HUDEP-2 (cell line): ENCODE data around the gene TSHR.

Experiments used
- DNase-seq, 76 experiments: peaks; one replicate each; lab custom pipeline; 2025; ENCODE audit not compliant: unreplicated experiment in 76 of 76; lab: John Stamatoyannopoulos, UW

TSHR gene

DNA sequence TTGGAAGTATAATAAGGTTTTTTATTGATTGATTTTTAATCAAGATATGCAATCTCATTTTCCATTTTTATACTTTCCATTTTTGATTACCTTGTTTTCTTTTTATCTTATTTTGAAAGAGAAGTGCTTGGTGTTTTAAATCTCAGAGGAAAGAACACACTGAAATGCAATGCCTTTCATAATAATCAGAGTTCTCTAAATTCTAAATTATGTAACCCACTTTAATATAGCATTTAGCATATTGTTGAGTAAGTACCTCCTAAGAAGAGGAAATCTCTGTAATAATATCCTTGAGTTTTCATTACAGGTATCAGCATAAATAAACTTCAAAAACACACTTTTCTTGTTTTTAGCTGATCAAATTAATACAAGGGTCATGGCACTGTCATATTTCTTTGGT is 168.4 kb downstream of the TSHR start:
- no peak for DNase-seq

DNA sequence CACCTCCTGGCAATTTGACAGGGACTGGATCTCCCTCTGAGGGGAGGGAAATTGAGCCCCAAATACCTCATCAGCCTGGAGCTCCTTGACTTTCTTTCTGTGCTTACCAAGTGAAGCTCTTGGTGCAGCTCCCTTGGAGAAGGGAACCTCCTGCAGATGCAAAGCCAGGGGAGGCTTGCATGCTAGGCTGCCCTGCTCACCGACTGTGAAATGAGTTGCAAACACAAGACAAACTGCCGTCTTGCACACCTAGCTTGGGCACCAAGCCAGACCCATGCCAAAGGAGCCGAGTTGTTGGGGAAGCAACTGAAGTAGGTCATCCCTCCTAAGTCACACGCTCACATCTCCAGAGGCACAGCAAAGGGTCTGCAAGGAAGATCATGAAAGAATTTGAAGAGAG is 170.1 kb downstream of the TSHR start:
- no peak for DNase-seq

DNA sequence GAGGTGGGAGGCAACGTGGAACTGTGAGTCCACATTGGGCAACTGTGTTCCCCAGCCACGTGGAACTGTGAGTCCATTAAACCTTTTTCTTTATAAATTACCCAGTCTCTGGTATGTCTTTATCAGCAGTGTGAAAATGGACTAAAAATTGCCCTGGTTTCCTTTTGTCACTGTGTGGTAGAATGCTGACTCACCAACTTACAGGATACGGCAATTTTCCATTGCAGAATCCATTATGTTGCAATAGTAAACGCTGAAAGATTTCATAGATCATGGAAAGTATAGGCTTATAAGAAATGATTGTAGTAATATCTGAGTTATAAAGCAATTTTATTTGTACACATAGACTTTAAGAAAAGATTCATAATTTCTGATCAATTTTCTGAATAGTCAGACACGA is 172.4 kb downstream of the TSHR start:
- DNase-seq: no peak

DNA sequence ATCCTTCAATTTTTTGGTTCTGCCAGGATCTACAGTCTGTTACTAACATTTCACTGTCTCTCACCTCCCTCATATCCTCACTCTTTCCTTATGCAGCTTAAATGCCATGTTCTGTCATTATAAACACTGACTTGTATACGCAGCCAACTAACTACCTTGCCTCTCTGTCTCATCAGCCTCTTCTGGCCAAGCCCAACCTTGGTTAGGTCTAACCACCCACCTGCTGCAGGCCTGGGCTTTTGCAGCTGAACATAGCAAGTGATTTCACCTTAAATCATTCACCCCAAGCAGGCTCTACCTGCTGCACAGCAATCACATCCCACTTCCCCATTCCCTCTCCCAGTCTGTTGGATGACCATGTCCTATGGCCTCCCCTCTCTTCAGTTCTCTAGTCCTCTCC is 173.8 kb downstream of the TSHR start:
- no peak for DNase-seq

DNA sequence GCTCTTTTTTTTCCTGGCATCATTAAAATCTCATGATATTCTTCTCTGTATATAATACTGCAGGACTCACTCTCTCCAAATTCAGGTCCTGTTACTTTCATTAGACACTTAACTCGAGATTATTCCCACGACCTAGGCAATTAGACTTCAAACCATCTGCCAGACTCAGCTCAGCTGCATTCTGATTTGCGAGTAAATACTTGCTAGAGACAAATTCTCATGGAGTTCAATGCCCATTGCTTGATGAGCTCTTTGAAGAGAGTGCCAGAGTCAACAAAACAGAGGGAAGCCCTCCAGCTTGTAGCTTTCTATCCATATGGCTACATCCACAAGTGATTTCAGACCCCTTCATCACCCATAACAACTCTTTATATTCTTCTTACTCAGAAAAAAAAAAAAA is 177.0 kb downstream of the TSHR start:
- DNase-seq: no peak

DNA sequence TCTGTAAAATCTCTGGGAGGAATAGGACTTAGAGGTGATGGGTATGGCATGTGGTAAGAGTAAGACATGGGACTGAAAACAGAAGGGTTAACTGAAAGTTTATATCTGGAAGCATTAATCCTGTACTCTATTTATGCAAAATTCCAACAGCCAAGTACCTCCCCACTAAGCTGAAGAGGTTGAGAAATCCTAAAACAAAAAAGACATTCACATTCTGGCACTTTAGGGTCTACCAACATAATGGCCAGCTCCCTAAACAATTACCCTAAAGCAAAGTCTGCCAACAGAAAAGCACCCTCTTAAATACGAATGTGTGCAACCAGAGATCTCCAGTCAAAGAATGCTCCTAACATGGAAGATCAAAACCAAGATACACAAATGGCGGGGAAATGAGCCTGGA is 178.0 kb downstream of the TSHR start:
- no peak for DNase-seq

DNA sequence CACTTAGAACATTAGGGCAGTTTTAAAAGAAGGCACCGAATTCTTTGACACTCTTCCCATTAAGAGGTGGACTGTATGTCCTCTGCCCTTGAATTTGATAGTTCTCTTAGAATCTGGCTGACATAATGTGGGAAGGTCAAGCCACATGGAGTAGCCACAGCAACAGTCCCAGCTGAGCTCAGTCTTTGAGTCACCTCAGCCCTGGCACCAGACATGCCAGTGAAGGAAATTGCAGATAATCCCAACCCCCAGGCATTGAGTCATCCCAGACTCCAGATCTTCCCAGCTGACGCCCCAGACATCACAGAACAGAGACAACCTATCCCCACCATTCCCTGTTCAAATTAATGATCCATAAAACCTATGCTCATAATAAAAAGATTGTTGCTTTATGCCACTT is 181.9 kb downstream of the TSHR start:
- peak in 1 of 76 experiments; percentile 1 for DNase-seq

DNA sequence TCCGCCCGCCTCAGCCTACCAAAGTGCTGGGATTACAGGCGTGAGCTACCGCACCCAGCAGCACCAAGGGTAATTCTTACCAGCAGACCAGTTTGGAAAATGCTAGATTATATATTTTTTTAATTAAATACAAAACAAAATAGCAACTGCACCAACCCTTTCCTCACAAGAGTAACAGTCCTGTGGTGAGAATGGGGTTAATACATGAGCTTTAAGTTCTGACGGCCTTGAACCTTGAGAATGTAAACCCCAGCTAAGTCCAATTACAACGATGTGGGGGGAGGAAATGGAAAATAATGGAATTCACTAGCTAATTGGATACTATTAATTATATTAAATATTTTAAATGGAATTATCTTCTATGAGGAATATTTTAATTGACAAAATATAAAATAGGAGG is 183.0 kb downstream of the TSHR start:
- no peak for DNase-seq

DNA sequence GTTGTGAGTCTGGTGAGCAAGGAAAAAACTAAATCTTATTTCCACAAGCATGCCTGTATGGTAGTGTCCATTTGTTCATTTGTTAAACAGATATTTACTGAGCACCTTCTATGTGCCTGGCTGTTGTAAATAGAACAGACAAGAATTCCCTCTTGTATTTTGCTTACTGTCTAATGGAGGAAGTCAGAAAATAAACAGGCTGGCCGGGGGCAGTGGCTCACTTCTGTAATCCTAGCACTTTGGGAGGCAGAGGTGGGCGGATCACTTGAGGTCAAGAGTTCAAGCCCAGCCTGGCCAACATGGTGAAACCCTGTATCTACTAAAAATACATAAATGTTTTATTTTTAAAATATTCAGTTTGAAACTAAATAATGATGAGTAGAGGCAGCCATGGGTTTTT is 186.0 kb downstream of the TSHR start:
- no peak for DNase-seq

DNA sequence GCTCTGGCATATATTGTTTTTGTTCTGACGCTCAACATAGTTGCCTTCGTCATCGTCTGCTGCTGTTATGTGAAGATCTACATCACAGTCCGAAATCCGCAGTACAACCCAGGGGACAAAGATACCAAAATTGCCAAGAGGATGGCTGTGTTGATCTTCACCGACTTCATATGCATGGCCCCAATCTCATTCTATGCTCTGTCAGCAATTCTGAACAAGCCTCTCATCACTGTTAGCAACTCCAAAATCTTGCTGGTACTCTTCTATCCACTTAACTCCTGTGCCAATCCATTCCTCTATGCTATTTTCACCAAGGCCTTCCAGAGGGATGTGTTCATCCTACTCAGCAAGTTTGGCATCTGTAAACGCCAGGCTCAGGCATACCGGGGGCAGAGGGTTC is 188.4 kb downstream of the TSHR start:
- no peak for DNase-seq

DNA sequence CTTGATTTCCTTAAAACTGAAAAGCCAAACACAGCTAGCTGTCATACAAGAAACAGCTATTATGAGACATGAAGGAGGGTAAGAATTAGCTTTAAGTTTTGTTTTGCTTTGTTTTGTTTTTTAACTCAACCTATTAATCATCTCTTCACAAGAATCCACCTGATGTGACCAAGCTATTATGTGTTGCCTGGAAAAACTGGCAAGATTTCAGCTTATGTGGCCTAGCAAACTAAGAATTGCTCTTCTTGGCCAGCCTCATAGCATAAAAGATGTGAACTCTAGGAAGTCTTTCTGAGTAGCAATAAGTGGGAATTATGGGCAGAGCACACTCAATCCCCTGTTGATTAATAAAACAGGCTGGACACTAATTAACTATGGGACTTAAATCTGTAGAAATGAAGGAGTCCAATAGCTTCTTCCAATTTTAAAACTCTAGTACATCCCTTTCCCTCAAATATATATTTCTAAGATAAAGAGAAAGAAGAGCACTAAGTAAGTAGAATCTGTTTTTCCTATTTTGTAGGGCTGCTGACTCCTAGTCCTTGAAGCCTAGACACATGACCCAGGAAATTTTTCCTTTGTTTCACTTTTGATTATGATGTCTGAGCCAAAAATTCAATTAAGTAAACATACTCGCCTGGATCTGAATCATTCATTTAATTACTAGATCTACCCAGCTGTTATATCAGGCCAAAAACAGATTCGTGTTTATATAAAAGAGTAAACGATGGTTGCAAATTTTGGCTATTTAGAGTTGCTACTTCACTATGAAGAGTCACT is 189.6 kb downstream of the TSHR start:
- DNase-seq: no peak

DNA sequence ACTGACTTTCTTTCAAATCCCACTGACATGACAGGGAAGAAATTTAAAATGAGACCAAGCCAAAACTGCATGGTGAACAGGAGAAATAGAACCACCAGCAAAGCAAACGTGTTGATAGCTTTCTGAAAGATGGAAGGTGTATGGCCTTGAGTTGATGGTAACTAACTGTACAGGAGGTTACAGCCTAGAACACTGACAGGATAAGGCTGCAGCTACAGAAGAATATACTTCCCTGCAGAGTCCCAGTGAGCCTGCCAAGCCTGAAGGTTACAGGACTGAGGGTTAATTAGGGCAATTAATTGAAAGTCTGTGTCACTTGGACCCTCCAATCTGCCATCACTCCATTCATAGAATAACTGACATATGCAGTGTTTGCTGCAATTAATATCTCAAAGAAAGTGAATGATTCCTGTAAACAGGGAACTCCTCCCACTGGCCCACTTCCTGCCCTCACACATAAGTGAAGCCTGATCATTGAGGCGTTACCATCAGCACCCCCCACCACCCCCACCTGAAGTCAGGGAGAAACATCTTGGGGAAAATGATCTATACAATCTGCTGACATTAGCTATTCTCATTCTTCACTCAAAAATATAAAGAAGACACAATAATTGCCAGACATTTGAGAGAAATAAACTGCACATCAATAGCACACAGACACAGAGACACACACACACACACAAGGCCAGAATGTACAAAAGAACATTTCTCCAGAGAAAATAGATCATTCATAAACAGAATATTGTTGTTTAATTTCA is 191.9 kb downstream of the TSHR start:
- no peak for DNase-seq

DNA sequence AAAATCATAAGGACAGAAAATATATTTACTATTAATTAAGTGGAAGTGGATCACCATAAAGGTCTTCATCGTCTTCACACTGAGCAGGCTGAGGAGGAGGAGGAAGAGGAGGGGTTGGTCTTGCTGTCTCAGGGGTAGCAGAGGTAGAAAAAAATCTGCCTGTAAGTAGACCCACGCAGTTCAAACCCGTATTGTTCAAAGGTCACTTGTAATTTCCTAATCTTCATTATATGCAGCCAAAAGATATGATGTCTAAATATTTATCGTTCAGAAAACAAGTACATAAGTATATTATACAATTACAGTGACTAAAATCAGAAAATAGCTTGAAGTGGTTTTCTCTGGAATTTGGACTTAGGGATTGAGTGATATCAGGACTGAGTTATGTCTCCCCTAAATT is 193.2 kb downstream of the TSHR start:
- no peak for DNase-seq

DNA sequence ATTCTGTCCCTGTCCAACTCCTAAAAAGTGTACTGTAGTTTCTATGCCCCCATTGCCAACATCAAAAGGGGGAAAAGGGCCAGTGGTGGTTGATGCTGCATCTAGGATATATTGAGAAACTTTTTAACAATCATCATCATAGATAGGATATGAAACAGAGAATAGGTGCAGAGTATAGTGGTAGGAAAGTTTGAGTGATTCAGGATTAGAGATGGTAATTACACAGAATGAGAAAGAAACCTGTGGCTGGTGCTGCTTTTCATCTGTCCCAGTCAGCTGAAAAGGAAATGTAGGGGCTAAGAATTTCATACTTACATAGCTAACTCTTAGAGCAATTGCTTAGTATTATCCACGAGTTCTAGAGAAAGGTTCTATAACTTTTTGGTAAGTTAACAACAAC is 197.8 kb downstream of the TSHR start:
- DNase-seq: no peak

DNA sequence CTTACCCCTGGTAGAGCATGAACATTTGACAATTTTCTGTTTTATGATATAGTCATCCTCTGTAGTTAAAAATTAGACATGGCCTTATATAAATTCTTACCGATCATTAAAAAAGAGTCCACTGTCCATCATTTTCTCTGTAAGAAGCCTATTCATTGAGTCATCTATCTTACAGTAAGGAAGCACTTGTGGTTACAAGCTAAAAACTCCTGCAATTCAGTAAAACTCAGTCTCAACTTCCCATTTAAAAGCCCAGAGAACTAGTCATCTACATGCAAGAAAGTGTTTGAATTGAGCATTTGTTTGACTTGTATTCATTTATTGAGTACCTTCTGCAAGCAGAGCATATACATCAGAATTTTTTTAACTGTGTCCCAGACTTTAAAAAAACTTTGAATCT is 202.0 kb downstream of the TSHR start:
- no peak for DNase-seq

DNA sequence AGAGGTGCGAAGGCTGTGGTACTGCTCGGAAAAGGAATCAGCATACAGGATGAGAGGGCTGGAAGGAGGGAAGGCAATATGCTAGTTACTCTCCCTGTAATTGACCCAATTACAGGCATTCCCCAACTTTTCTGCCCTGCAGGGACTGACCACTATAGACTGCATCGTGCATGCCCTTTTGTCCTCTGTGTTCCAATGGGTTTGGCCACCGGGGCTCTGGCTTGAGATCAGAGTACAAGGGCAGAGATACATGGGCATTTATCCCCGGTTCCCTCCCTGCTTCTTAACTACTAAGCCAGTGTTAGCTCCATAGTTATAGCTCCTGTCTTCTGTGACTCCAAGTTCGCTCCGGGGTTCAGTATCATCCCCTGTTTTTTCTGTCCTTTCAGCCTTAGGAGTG is 205.7 kb downstream of the TSHR start:
- DNase-seq: no peak

DNA sequence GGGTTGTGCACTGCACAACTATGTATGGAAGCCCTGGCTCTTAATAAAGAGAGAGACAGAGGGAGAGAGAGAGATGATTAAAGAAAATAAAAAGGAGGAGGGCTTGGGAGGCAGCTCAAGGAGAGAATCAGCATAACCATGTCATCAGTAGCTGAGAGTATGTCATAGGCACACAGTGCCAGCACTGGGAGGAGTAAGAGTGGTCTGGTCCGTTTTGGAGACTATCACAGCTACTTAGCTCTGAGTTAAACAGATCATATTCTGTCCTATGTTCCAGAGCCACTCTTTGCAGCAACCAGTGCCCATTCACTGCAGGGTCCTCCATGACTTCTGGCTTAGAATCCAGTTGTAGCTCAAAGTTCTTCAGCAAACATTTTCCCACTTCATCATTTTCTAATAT is 206.3 kb downstream of the TSHR start:
- DNase-seq: no peak

DNA sequence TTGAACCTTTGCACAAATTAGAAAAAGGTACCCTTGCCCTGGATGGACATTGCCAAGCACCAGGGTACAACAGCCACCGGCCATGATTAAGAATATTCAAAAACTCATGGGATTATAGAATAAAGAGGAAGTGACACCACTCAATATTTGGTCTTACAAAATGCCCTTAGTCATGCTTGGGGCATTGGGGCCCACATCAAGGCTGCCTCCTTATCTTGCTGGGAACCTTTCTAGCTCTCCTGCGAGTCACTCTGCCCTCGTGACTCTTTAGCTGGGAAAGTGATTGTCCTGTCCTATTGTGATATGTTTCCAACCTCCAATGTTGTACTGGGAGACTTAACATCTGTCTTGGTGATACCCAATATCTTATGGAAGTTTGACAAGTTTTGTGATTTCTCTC is 207.5 kb downstream of the TSHR start:
- peak in 60 of 76 experiments; percentile 2 to 73 (median 34) for DNase-seq

DNA sequence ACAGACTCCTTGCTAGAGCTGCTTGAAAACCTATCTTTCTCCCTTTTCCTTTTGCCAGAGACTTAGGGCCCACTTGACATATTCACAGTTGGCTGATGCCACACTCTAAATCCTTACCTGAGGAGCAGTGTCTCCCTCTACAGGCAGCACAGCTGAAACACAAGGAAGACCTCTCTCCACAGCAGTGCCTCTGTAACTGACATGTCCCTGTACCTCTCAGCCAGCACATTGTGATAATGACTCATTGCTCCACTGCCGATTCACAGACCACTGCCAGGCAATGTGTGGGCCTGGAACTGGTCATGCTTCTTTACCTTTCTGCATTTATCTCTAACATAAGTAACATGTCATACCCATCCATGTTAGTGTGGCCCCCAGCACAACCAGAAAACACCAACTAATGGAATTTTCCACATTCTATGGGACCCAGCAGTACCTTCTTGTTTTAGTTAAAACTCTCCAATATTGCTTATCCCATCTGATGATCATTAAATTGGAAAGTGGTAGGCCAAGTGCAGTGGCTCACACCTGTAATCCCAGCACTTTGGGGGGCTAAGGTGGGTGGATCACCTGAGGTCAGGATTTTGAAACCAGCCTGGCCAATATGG is 208.8 kb downstream of the TSHR start:
- DNase-seq: peak in 71 of 76 experiments; percentile 11 to 90 (median 59)

DNA sequence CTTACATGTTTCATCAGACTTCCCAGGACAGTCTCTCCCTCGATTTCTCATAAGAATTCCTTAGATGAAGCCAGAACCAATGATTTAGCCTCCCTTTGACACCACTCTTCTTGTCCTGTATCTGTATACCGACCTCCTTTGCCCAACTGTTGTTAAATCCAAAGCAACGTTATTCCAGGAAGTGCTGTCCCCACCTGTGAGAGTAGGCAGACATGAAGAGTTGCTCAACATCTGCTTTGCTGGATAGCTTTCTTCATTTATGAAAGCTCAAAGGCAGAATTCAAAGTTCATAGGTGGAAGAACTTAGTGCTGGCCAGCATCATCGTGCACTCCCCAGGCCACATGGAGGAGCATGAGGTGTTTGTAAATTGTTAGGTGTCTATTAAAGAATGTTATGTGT is 209.8 kb downstream of the TSHR start:
- no peak for DNase-seq

DNA sequence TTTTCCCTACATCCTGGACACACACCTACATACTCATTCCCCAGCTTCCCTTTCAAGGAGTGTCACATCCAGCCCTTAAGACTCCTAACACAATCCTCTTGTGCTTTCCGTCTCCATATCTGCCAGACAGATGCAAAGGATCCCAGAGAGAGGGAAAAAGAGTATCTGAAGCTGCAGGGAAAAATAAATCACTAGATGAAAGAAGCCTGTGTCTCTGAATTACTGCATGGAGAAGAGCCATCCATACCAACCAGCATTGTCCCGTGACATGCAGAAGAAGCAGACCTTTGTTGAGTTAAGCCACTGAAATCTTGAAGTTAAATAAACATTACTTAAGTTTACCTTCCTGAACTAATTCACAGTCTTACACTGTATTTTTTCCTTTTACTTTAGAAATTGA is 210.7 kb downstream of the TSHR start:
- no peak for DNase-seq

DNA sequence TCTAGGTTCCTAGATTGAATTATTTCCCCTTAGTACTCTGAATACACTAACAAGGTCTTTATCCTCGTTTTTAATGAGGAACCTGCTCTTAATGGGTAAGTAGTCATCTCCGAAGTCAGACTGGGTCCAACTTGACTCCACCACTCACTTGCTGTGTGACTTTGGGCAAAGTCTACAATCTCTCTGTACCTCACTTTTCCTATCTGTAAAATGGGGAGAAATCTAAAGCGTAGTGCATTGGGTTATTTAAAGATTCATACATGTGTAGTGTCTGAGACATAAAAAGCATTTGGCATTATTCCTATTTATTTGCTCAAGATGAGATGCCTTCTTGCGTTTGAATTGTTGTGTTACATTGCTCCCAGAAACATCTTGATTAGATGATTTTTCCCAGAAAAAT is 213.8 kb downstream of the TSHR start:
- no peak for DNase-seq
